Mesodermal cell (in vitro differentiated cells): Measurements from ENCODE around the gene CTNNBL1.
"Not testable (repeated sequence)": the region's sequence is repeated elsewhere in the genome, so short reads cannot be mapped to it uniquely, and the experiment has no call there.

Experiments
- H3K27ac ChIP-seq: 2 replicates; pipeline ENCODE4 v1.7.0; 2013; ENCODE audit warnings: mild to moderate bottlenecking, low read depth, low read length, moderate library complexity; ENCODE audit not compliant: severe bottlenecking
- H3K36me3 ChIP-seq: 2 replicates; pipeline ENCODE4 v1.7.1; 2013; ENCODE audit warnings: mild to moderate bottlenecking, low read length, moderate library complexity; ENCODE audit not compliant: control insufficient read depth, insufficient read depth
- H3K4me1 ChIP-seq: one replicate; pipeline ENCODE4 v1.7.1; 2013; ENCODE audit warnings: mild to moderate bottlenecking, low read length; ENCODE audit not compliant: insufficient read depth, control insufficient read depth, poor library complexity, severe bottlenecking
- H3K4me3 ChIP-seq: 2 replicates; pipeline ENCODE4 v1.7.0; 2013; ENCODE audit warnings: low read length, control low read depth, mild to moderate bottlenecking; ENCODE audit not compliant: insufficient read depth, poor library complexity, severe bottlenecking; ENCODE audit errors: extremely low read depth
- H3K9me3 ChIP-seq: 2 replicates; pipeline ENCODE4 v1.7.1; 2013; ENCODE audit warnings: mild to moderate bottlenecking, low read length, moderate library complexity; ENCODE audit not compliant: control insufficient read depth
- WGBS, 2 experiments: methylation state at CpG; one replicate each; pipeline ENCODE4 v1.1.5; 2013; ENCODE audit warnings: missing lambda C conversion rate in 2 of 2; ENCODE audit not compliant: insufficient coverage in 2 of 2; 5-methylcytosine and 5-hydroxymethylcytosine counted together

Gene CTNNBL1

DNA sequence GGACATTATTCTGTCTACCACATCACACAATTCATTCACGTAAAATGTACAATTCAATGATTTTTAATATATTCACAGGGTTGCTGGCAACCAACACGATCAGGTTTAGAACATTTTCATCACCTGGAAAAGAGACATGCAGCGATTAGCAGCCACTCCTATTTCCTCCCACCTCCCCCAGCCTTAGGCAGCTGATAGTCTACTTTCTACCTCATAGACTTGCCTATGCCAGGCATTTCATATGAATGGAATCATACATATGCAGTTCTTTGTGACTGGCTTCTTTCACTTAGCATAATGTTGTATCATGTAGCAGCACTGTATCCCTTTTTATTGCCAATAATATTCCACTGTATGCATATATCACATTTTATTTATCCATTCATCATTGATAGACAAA lies 31.5 kb upstream of the CTNNBL1 start:
- H3K4me1 ChIP-seq: no peaks in the 10 kb centered on the region
- no peak overlapping the region for H3K4me3 ChIP-seq
- 57 to 67% methylated on average over 1 to 3 of the region's 3 CpGs for WGBS, 2 experiments
- H3K36me3 ChIP-seq: no peaks in the 10 kb centered on the region
- peaks cover 7% of the 10 kb centered on the region for H3K9me3 ChIP-seq
- H3K27ac ChIP-seq: no peak overlapping the region

DNA sequence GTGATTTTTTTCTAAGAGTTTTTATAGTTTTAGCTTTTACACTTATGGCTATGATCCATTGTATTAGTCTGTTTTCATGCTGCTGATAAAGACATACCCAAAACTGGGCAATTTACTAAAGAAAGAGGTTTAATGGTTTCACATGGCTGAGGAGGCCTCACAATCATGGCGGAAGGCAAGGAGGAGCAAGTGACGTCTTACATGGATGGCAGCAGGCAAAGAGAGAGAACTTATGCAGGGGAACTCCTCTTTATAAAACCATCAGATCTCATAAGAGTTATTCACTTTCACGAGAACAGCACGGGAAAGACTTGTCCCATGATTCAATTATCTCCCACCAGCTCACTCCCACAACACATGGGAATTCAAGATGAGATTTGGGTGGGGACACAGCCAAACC lies 29.2 kb upstream of the CTNNBL1 start:
- H3K4me3 ChIP-seq, H3K36me3 ChIP-seq, H3K4me1 ChIP-seq, H3K27ac ChIP-seq, H3K9me3 ChIP-seq: not testable (repeated sequence)
- 92 to 100% methylated on average over 2 of the region's 4 CpGs for WGBS, 2 experiments

DNA sequence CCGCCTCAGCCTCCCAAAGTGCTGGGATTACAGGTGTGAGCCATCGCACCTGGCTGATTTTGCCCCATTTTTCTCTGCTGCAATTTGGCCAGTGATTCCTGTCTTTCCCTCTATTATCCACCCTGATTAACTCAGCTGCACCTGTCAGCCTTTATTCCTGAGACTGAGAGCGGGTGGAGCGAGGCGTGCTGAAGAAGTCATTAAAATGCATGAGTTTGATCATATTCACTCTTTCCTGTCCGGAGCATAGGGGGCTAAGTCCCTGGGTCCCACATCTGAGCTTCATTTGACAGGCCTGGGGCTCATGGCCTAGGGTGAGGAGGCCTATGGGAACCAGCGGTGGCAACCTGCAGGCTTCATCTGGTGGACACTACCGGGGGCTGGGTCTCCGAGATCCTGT lies 25.7 kb upstream of the CTNNBL1 start:
- WGBS, 2 experiments: 89 to 90% methylated on average over 7 to 8 of the region's 9 CpGs
- Histone ChIP-seq H3K4me1 (no peaks in the 10 kb centered on the region), H3K36me3 (no peaks in the 10 kb centered on the region)

DNA sequence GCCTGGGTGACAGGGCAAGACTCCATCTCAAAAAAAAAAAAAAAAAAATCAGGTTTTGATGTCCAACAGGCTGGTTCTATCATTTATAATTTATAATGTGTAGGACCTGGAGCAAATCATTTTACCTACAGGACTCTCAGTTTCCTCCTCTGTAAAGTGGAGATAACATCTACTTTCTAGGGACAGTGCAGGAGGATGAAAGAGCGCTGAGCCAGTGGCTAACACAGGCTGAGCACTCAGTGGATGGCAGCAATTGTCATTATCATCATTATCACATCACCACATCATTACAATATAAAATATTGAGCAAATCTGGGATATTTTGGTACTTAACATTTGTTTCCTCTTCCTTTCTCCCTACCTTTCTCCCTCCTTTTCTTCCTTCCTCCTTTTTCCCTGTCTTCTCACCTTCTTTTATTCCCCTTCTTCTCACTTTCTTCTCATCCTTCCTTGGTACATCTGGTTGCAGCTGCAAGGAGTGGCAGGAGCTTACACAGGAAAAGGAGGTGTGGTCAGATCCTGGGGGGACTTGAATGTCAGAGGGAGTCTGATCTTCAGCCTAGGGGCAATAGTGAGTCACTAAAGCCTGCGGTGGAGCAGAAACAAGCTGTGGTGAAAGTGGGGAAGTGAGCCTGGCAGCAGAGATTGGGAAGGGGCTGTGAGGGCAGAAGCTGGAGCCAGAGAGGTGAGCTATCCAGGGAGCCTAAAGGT lies 24.6 kb upstream of the CTNNBL1 start:
- no peaks in the 10 kb centered on the region for H3K4me1 ChIP-seq
- WGBS, 2 experiments: 13 to 50% methylated on average over 1 of the region's 2 CpGs
- H3K4me3 ChIP-seq: no peak overlapping the region
- no peak overlapping the region for H3K27ac ChIP-seq
- H3K36me3 ChIP-seq: no peaks in the 10 kb centered on the region
- H3K9me3 ChIP-seq: peaks cover 7% of the 10 kb centered on the region

More for the DNA sequence above, 25.7 kb upstream of the CTNNBL1 start:
- Histone ChIP-seq H3K4me3 (no peak overlapping the region), H3K27ac (no peak overlapping the region), H3K9me3 (peaks cover 7% of the 10 kb centered on the region)

GRCh38 chr20:37669773-37670236 lies 24.0 kb upstream of the CTNNBL1 start:
- WGBS, 2 experiments: 83 to 89% methylated on average over 12 of the region's 12 CpGs
- Histone ChIP-seq H3K9me3 (peaks cover 2% of the 10 kb centered on the region), H3K27ac (no peak overlapping the region), H3K4me1 (no peaks in the 10 kb centered on the region), H3K36me3 (no peaks in the 10 kb centered on the region), H3K4me3 (no peak overlapping the region)

- WGBS, 2 experiments: 77 to 80% methylated on average over 18 of the region's 18 CpGs
- Histone ChIP-seq H3K4me1 (no peaks in the 10 kb centered on the region), H3K4me3 (no peak overlapping the region), H3K27ac (no peak overlapping the region), H3K9me3 (no peaks in the 10 kb centered on the region), H3K36me3 (no peaks in the 10 kb centered on the region)
Observed at GRCh38 chr20:37670351-37670791, 23.5 kb upstream of the CTNNBL1 start.

DNA sequence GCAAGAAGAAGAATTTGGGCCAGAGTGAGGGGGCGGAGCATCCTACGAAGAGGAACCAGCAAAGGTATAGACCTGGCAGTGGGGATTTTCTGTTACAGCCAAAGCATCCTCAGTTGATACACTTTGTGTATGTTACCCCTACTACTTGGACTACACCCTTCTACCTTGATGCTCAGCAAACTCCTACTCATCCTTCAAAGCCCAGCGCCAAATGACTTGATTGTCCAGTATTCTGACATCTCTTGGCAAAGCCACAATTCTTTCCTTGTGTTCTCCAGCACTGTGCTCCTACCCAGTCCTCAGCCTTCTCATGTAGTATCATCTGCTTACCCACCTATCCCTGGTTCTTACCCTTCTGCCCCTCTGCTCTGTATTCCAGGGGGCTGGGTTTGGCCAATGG lies 21.7 kb upstream of the CTNNBL1 start:
- Histone ChIP-seq H3K9me3 (no peaks in the 10 kb centered on the region), H3K27ac (no peak overlapping the region), H3K36me3 (no peaks in the 10 kb centered on the region), H3K4me3 (no peak overlapping the region), H3K4me1 (no peaks in the 10 kb centered on the region)
- 94 to 100% methylated on average over 1 to 3 of the region's 3 CpGs for WGBS, 2 experiments

DNA sequence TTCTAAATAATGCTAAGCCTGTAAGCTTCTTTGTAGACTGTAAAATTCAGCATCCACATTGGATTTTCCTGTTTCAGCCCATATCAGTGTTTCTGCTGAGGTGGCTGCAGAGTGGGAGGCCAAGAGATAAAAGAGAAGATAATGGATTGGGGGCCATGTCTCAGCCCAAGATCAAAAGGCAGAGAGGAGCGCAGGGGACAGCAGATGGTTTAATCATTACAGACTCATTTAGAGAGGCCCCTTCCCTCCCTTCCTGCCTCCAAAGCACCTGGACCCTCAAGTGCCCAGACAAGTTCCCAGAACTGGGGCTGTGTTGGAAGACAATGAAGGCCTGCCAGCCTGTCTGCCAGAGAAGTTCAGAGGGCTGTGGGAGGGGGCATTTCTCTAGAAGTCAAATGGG lies 20.4 kb upstream of the CTNNBL1 start:
- WGBS, 2 experiments: 80% methylated on average over 1 of the region's 1 CpG; no CpG with 5 or more reads in 1 of the 2 experiments

GRCh38 chr20:37676440-37676839 lies 17.4 kb upstream of the CTNNBL1 start:
- Histone ChIP-seq H3K4me3 (no peak overlapping the region), H3K27ac (no peak overlapping the region), H3K9me3 (no peaks in the 10 kb centered on the region), H3K36me3 (no peaks in the 10 kb centered on the region), H3K4me1 (no peaks in the 10 kb centered on the region)
- 77 to 92% methylated on average over 6 to 7 of the region's 7 CpGs for WGBS, 2 experiments

More for the DNA sequence above, 20.4 kb upstream of the CTNNBL1 start:
- Histone ChIP-seq H3K4me3 (no peak overlapping the region), H3K36me3 (no peaks in the 10 kb centered on the region), H3K4me1 (no peaks in the 10 kb centered on the region), H3K27ac (no peak overlapping the region), H3K9me3 (no peaks in the 10 kb centered on the region)

GRCh38 chr20:37677969-37678861 lies 15.6 kb upstream of the CTNNBL1 start:
- H3K36me3 ChIP-seq: no peaks in the 10 kb centered on the region
- H3K4me3 ChIP-seq: no peak overlapping the region
- no peaks in the 10 kb centered on the region for H3K4me1 ChIP-seq
- H3K27ac ChIP-seq: no peak overlapping the region
- no peaks in the 10 kb centered on the region for H3K9me3 ChIP-seq
- 76 to 89% methylated on average over 5 to 6 of the region's 11 CpGs for WGBS, 2 experiments
